ENCODE results near the gene SQSTM1.
A peak's percentile ranks its signal among the peaks of the same experiment; 100 is the strongest.

Gene SQSTM1

DNA sequence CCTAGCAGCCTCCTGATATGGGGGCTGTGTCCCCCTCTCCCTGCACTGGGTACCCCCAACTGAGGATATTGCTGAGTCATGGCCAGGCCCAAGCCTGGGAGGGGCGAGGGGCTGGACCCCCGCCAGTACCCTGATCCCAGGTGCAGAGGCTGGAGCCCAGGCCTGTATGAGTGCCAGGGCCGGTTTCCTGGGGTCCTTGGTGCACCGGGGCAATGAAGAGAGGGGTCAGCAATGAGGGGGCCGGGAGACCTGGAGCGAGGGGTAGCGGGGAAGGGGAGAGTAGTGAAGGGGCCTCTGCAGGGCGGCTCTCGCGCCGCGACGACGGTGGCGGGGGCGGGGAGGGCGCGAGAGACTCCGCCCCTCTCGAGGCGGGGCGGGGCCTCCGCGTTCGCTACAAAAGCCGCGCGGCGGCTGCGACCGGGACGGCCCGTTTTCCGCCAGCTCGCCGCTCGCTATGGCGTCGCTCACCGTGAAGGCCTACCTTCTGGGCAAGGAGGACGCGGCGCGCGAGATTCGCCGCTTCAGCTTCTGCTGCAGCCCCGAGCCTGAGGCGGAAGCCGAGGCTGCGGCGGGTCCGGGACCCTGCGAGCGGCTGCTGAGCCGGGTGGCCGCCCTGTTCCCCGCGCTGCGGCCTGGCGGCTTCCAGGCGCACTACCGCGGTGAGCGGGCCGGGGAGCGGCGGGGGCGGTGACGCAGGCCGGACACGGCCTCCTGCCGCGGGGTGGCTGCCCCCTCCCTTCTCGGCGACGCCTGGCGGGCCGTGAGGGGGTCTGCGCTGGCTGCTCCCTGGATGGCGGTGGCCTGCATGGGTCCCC, at the start of gene SQSTM1:
TSS of gene SQSTM1 (plus strand) at position 423 of the 815 bp plus-strand sequence. CDS start at position 455, 32 bp downstream.
- H3K4me3 ChIP-seq (ENCODE audit: low read depth, low read length), result peak within 1 kb of the TSS; percentile 86
- TF ChIP-seq, protein P1, sequence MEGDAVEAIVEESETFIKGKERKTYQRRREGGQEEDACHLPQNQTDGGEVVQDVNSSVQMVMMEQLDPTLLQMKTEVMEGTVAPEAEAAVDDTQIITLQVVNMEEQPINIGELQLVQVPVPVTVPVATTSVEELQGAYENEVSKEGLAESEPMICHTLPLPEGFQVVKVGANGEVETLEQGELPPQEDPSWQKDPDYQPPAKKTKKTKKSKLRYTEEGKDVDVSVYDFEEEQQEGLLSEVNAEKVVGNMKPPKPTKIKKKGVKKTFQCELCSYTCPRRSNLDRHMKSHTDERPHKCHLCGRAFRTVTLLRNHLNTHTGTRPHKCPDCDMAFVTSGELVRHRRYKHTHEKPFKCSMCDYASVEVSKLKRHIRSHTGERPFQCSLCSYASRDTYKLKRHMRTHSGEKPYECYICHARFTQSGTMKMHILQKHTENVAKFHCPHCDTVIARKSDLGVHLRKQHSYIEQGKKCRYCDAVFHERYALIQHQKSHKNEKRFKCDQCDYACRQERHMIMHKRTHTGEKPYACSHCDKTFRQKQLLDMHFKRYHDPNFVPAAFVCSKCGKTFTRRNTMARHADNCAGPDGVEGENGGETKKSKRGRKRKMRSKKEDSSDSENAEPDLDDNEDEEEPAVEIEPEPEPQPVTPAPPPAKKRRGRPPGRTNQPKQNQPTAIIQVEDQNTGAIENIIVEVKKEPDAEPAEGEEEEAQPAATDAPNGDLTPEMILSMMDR (IDR thresholded peaks at IDR 0.05; ENCODE audit: low read depth, low read length, missing control alignments), result no peak
- no peak for DNase-seq (ENCODE audit: low read depth)

DNA sequence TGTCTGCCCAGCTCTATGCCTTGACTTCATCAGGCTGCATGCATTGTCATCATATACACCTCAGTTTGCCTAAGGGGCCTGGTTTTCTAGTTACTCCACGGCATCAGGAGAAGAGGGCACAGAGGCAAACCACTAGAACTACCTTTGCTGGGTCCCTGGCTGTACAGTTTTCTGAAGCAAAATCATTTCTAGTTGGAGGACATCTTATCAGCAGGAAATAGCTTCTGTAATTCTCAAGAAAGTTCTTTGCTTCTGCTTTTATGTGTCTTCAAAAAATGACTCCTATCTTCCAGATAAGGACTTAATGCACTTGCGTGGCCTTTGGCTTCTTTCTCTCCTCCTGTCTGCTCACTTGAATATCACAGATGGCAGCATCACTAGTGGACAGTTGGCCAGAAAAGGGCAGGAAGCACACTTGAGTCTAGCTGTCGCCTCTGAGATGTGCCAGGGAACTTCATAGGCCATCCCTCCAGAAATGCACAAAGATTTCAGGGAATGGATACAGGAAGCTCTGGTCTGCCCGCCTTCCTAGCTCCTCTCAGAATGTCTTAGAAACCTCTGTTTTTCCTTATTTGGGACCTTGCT, 49.3 kb upstream of the SQSTM1 start:
- TF ChIP-seq, protein P1 (IDR thresholded peaks at IDR 0.05; ENCODE audit: low read depth, low read length, missing control alignments), result no peak
- H3K4me3 ChIP-seq (ENCODE audit: low read depth, low read length), result no peak overlapping the region
- no peak for DNase-seq (ENCODE audit: low read depth)

DNA sequence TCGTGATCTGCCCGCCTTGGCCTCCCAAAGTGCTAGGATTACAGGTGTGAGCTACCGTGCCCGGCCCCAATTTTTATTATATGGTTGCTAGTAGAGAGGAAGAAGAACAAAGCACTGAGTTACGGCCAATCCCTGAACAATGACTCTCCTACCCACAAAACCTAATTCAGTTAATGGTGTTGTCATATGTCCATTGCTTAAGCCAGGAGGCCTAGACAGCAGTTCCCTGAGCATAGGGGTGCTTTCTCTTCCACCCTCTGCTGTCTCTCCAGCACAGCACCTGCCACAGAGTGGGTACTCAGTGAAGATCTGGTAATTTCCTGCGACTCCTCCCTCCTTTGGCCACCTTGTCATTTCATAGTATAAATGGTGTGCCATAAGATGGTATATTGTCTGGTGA, 48.4 kb upstream of the SQSTM1 start:
- no peak for DNase-seq (ENCODE audit: low read depth)
- TF ChIP-seq, protein P1 (IDR thresholded peaks at IDR 0.05; ENCODE audit: low read depth, low read length, missing control alignments), result no peak
- no peak overlapping the region for H3K4me3 ChIP-seq (ENCODE audit: low read depth, low read length)

DNA sequence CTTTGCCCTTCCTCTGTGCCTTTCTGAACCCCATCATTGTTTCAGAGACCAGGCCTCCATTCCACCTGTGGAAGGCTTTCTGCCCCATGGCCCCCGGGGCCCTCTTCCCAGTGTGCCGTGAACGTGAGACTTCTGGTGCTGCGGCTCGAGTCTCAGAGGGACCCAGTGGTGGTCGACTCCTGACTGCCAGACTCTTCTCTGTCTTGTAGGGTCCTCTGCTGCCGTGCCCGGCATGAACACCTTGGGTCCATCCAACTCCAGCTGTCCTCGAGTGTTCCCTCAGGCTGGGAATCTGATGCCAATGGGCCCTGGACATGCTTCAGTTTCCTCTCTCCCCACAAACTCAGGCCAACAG, 47.0 kb upstream of the SQSTM1 start:
- no peak overlapping the region for H3K4me3 ChIP-seq (ENCODE audit: low read depth, low read length)
- TF ChIP-seq, protein P1 (IDR thresholded peaks at IDR 0.05; ENCODE audit: low read depth, low read length, missing control alignments), result no peak
- no peak for DNase-seq (ENCODE audit: low read depth)

DNA sequence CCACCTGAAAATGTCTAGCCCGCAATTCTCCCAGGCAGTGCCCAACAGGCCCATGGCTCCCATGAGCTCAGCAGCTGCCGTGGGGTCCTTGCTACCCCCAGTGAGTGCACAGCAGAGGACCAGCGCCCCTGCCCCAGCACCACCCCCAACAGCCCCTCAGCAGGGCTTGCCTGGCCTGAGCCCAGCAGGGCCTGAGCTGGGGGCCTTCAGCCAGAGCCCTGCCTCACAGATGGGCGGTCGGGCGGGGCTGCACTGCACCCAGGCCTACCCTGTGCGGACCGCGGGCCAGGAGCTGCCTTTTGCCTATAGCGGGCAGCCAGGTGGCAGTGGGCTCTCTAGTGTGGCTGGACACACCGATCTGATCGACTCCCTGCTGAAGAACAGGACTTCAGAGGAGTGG, 46.3 kb upstream of the SQSTM1 start:
- TF ChIP-seq, protein P1 (IDR thresholded peaks at IDR 0.05; ENCODE audit: low read depth, low read length, missing control alignments), result no peak
- no peak for DNase-seq (ENCODE audit: low read depth)
- H3K4me3 ChIP-seq (ENCODE audit: low read depth, low read length), result no peak overlapping the region

DNA sequence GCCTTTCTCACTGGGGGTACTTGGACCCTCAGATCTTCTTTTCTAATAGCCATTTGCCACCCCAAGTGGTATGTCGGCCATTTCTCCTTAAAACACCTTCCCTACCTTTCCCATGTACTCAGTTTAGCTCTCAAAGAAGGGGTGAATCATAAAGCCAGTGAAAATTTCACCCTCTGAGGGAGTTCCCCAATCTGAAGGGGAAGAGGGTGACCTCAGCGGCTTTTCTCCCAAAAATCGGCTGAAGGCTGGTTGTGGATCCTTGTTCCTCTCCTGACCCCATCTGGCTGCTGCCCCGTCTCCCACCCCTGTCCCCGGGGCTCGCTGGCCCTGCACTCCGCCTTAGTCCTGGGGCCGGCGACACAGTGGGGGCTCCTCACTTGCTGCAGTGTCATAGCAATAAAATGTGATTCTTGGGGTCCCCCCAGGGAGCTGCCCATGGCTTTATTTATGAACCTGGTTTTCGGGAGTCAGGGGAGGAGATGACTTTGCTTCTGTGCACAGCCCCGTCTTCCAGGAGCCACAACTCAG, 44.2 kb upstream of the SQSTM1 start:
- no peak for DNase-seq (ENCODE audit: low read depth)
- TF ChIP-seq, protein P1 (IDR thresholded peaks at IDR 0.05; ENCODE audit: low read depth, low read length, missing control alignments), result no peak
- H3K4me3 ChIP-seq (ENCODE audit: low read depth, low read length), result no peak overlapping the region
